Endothelial cell of umbilical vein (primary cell): ENCODE results near the gene TENM4.

Source experiments
- EZH2 ChIP-seq: IDR thresholded peaks from 2 replicates; pipeline ENCODE4 v1.6.1; 2012; ENCODE audit warnings: borderline replicate concordance, low read depth, mild to moderate bottlenecking, moderate library complexity, low read length, inconsistent platforms; ENCODE audit not compliant: severe bottlenecking
- POLR2A ChIP-seq: IDR thresholded peaks from 2 replicates; pipeline ENCODE4 v1.6.1; 2012; ENCODE audit warnings: low read depth, mild to moderate bottlenecking, control low read depth, low read length
- TF ChIP-seq, protein P1 (sequence below), 2 donors: IDR thresholded peaks; 1 replicate in 1 of 2; 2 replicates in 1 of 2; pipeline ENCODE4 v1.5.1; 2011; ENCODE audit warnings: low read length in 2 of 2, mild to moderate bottlenecking in 2 of 2, moderate library complexity in 2 of 2, control low read depth in 1 of 2, inconsistent platforms in 1 of 2, low read depth in 1 of 2; ENCODE audit not compliant: insufficient read depth in 1 of 2; ENCODE audit errors: extremely low read depth in 1 of 2
- TF ChIP-seq, protein P2 (sequence below): IDR thresholded peaks from 2 replicates; pipeline ENCODE4 v1.6.1; 2011; ENCODE audit not compliant: insufficient read depth, insufficient read length

- TF ChIP-seq EZH2 = no peak
- TF ChIP-seq, protein P1, sequence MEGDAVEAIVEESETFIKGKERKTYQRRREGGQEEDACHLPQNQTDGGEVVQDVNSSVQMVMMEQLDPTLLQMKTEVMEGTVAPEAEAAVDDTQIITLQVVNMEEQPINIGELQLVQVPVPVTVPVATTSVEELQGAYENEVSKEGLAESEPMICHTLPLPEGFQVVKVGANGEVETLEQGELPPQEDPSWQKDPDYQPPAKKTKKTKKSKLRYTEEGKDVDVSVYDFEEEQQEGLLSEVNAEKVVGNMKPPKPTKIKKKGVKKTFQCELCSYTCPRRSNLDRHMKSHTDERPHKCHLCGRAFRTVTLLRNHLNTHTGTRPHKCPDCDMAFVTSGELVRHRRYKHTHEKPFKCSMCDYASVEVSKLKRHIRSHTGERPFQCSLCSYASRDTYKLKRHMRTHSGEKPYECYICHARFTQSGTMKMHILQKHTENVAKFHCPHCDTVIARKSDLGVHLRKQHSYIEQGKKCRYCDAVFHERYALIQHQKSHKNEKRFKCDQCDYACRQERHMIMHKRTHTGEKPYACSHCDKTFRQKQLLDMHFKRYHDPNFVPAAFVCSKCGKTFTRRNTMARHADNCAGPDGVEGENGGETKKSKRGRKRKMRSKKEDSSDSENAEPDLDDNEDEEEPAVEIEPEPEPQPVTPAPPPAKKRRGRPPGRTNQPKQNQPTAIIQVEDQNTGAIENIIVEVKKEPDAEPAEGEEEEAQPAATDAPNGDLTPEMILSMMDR (IDR thresholded peaks at IDR 0.05; ENCODE audit: extremely low read depth in 1 of 2, insufficient read depth in 1 of 2, low read depth in 1 of 2, low read length in 2 of 2) = no peak
- TF ChIP-seq POLR2A = no peak
- TF ChIP-seq, protein P2, sequence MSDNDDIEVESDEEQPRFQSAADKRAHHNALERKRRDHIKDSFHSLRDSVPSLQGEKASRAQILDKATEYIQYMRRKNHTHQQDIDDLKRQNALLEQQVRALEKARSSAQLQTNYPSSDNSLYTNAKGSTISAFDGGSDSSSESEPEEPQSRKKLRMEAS = no peak
Measured at GRCh38 chr11:79013509-79013908, 427.3 kb downstream of the TENM4 start.
